Myocyte (in vitro differentiated cells): ENCODE data around the gene ZNF716. TPM values are rescaled to one million over a fixed set of nuclear protein-coding genes. Genes with fewer than 3 reads are reported as not detected.
"Not testable (repeated sequence)": the region's sequence is repeated elsewhere in the genome, so short reads cannot be mapped to it uniquely, and the experiment has no call there.

Experiments used
- DNase-seq: peaks from one replicate; pipeline ENCODE4 v3.0.0-alpha.2; 2012; ENCODE audit warnings: low read depth
- microRNA counts: library from miRNA; unstranded; fragments of <30 nt; microRNA quantifications from one replicate; lab custom pipeline; 2016
- microRNA-seq: library from miRNA; unstranded; fragments of <30 nt; microRNA quantifications from one replicate; pipeline ENCODE4, GENCODE V29; 2016
- total RNA-seq: library from RNA; depleted of rRNA; stranded (reverse); fragments of >200 nt; gene quantifications from 2 replicates; pipeline ENCODE4 v1.2.3, GENCODE V29; 2014

Gene ZNF716
- total RNA-seq, 1 donor from 2014 or later = not detected

DNA sequence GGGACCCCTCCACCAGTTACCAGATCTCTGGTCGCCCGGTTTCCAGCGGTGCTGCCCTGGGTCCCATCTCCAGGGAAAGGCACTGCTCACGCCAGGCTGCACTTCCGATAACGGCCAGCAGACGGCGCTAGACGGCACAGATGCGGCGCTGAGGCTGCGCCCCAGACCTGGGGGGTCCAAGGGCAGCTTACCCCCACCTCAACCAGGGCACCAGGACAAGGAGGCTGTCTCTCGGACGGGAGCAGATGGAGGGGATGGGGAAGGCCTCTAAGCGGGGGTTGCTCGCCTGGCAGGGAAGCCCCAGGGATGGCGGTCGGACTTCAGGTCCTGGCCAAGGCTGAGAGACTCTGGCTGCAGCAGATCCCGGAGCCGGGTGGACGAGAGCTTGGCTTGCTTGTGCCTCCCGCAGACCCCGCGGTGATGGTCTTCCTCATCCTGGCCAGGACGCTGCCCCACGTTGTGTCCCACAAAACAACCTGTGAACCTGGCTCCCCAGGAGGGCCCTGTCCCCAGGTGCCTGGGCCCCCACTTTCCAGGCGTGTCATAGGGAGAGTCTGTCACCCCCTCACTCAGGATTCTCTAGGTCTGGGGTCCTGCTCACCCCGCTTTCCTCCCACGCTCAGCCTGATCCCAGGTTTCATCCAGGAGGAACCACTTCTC, 23.9 kb upstream of the ZNF716 start:
- no peak for DNase-seq

DNA sequence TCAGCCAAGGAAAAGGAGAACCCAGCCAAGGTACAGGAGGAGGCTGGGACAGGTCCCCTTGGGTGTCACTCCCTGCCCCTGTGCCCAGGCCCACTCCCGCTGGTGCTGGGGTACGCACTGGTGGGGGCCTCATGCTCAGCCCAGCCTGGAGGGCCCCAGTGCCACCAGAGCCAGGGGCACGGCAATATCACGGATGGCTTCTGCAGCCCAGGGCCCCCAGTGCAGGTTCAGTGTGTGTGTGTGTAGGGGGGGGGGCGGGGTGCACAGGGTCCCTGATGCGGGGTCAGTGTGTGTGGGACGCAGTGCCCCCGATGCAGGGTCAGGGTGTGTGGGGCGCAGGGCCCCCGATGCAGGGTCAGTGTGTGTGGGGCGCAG, 23.4 kb upstream of the ZNF716 start:
- no peak for DNase-seq

DNA sequence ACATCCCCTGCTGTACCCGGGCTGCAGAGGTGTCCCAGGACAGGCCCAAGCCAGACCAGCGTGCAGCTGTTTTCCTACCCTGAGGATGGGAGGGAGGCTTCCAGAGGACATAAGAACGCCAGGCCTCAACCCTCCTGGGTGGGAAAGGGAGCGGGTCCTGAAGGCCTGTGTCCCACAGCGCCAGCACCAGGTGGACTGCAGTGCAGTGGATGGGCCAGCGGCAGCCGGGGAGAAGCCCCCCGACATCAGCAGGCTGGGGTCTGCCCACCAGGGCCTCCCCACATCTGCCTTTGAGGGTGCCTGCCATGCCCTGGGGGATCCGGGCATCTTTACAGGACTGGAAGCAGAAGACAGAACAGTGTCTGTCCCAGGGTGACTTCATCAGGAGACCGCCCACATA, 22.8 kb upstream of the ZNF716 start:
- DNase-seq = no peak

DNA sequence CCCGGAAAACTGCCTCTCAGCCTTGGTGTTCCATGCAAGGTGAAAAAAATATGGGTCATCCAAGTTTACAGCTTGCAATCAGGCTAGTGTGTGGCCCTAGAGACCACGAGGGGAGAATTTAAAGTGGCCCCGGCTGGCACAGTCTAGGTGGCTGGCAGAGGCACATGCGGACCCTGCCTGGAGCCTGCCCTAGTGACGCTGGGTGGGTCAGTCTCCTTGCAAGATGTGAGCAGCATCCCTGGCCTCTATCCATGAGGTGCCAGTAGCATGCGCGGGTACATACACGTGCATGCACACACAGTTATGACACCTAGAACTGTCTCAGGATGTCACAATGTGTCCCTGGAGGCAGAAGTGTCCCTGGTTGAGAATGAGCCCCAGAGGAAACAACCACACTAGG, 22.4 kb upstream of the ZNF716 start:
- no peak for DNase-seq

DNA sequence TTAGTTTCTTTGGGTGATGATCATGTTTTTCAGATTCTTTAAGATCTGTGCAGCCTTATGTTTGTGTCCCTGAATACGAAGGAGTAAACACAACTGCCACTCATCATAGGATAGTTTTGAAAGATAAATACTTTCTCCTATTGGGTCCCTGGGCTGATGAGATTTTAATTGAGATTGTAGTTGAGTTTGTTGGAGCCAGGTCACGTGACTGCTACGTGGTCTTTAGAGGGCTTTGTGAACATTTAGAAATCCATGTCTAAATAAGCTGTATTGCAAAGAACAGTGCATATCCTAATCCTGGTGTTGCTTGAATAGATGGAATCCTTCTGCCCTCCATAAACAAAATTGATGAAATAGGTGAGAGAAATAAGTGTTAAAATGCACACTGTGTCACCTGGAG, 17.4 kb upstream of the ZNF716 start:
- DNase-seq = no peak

DNA sequence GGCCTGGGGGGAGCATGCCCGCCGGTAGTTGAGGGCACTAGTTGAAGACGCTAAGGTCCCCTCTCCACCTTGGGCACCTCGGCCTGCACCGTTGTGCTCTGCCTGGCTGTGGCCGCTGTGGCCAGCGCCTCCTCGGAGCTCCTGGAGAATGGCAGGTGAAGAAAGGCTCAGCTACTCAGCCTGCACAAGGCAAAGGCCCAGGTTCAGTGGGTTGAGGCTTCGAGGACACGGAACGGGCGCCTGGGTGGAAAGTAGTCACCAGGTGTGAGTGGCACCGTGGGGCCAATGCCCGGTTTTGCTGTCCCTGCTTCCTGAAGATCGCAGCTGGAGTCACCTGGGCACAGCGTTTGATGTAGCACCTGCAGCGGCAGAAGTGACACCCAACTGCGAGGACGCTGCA, 12.4 kb upstream of the ZNF716 start:
- no peak for DNase-seq

DNA sequence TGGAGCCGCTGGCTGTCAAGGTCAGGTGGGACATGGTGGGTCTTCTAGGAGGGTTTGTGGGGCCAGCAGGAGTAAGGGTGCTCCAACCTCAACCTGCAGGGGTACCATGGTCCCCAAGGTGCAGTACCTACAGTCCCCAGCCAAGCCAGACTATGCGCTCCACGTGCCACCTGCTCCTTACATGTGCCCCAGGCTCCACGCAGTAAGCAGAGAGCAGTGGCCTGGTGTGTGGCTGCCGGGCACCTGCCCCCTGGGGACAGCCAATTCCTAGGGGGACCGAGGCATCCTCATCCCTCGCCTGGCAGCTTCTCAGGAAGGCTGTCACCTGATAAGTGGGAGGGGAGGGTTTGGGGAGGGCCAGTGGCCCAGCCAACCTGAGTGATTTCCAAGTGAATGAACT, 11.7 kb upstream of the ZNF716 start:
- no peak for DNase-seq

DNA sequence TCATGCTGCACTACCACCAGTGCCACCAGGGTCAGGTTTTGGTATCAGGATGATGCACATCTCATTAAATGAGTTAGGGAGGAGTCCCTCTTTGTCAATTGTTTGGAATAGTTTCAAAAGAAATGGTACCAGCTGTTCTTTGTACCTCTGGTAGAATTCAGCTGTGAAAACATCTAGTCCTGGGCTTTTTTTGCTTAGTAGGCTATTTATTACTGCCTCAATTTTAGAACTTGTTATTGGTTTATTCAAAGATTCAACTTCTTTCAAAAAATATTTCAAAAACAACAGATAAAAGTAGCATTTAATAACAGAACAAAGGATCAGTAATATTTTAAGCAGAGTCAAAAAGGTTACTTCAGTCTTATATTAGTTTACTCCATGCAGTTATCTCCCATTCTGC, 6.4 kb upstream of the ZNF716 start:
- DNase-seq = no peak

DNA sequence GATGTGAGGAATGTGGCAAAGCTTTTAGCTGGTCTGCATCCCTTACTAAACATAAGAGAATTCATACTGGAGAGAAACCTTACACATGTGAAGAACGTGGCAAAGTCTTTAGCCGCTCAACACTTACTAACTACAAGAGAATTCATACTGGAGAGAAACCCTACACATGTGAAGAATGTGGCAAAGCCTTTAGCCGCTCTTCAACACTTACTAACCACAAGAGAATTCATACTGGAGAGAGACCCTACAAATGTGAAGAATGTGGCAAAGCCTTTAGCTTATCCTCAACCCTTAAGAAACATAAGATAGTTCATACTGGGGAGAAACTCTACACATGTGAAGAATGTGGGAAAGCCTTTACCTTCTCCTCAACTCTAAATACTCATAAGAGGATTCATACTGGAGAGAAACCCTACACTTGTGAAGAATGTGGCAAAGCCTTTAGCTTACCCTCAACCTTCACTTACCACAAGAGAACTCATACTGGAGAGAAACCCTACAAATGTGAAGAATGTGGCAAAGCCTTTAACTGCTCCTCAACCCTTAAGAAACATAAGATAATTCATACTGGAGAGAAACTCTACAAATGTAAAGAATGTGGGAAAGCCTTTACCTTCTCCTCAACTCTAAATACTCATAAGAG, 19.3 kb downstream of the ZNF716 start:
- DNase-seq = not testable (repeated sequence)

DNA sequence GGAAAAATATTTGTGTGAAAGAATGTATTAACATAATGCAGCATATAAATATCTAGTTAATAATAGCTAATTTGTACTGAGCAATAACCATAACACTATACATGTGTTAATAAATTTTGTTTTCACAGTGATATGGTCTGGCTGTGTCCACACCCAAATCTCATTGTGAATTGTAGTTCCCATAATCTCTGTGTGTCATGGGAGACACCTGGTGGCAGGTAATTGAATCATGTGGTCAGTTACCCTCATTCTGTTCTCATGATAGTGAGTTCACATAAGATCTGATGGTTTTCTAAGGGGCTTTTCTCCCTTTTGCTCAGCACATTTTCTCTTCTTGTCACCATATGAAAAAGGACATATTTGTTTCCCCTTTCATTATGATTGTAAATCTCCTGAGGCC, 30.3 kb downstream of the ZNF716 start:
- not testable (repeated sequence) for DNase-seq

DNA sequence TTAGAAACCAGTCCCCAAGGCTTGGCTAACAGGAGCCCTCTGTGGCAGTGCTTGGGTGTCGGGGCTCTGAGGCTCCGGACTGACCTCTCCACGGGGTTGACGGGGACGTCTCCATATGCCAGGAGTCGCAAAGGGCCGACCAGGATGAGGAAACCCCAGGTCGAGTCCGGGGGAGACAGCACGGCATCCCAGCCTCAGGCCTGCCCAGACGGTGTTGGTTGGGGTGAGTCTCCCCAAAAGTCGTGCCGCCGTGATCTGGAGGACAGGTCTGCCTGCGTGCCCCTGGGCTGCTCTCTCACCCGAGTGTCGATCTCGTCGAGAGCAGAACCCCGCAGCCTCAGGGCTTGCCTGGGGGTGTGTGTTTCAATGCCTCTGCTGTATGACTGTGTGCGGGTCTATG, 35.0 kb downstream of the ZNF716 start:
- not testable (repeated sequence) for DNase-seq

DNA sequence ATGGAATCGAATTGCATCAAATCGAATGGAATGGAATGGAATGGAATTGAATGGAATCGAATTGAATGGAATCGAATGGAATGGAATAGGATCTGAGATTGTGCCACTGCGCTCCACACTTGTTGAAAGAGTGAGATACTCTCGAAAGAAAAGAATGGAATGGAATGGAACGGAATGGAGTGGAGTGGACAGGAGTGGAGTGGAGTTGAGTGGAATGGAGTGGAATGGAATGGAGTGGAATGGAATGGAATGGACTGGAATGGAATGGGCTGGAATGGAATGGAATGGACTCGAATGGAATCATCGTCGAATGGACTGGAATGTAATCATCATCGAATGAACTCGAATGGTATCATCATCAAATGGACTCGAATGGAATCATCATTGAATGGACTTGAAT, 38.0 kb downstream of the ZNF716 start:
- DNase-seq = no peak

DNA sequence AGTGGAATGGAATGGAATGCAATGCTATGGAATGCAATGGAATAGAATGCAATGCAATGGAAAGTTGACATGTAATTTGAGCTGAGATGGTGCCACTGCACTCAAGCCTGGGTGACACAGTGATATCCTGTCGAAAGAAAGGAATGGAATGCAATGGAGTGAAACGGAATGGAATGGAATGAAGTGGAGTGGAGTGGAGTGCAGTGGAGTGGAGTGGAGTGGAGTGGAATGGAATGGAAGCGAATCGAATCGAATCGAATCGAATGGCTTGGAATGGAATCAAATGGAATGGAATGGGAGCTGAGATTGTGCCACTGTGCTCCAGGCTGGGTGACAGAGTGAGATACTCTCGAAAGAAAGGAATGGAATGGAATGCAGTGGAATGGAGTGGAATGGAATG, 45.1 kb downstream of the ZNF716 start:
- not testable (repeated sequence) for DNase-seq

DNA sequence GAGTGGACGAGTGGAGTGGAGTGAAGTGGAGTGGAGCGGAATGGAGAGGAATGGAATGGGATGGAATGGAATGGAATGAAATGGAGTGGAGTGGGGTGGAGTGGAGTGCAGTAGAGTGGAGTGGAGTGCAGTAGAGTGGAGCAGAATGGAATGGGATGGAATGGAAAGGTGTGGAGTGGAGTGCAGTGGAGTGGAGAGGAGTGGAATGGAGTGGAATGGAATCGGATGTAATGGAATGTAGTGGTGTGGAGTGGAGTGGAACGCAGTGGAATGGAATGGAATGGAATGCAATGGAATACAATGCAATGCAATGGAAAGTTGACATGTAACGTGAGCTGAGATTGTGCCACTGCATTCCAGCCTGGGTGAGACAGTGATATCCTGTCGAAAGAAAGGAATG, 46.4 kb downstream of the ZNF716 start:
- no peak for DNase-seq

DNA sequence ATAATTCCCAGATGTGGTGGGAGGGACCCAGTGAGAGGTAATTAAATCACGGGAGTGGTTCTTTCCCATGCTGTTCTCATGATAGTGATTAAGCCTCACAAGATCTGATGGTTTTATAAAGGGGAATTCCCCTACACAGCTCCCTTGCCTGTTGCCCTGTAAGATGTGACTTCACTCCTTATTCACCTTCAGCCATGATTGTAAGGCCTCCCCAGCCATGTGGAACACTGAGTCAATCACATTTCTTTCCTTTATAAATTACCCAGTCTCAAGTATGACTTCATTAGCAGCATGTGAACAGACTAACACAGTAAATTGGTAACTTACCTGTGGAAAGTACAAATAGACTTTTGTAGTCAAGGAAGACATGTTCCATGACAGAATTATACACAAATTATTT, 55.2 kb downstream of the ZNF716 start:
- no peak for DNase-seq

MicroRNAs within 50 kb of the gene (microRNA counts, 767-probe panel; counts per million panel counts)
- microRNA hsa-miR-3147 (lab: Ali Mortazavi, UCI) = not detected

Small RNA genes within 50 kb of the gene (microRNA-seq; reads per million reads assigned to microRNA genes)
- gene MIR3147 = not detected
